ENCODE results near the gene GRHPR.

DNA sequence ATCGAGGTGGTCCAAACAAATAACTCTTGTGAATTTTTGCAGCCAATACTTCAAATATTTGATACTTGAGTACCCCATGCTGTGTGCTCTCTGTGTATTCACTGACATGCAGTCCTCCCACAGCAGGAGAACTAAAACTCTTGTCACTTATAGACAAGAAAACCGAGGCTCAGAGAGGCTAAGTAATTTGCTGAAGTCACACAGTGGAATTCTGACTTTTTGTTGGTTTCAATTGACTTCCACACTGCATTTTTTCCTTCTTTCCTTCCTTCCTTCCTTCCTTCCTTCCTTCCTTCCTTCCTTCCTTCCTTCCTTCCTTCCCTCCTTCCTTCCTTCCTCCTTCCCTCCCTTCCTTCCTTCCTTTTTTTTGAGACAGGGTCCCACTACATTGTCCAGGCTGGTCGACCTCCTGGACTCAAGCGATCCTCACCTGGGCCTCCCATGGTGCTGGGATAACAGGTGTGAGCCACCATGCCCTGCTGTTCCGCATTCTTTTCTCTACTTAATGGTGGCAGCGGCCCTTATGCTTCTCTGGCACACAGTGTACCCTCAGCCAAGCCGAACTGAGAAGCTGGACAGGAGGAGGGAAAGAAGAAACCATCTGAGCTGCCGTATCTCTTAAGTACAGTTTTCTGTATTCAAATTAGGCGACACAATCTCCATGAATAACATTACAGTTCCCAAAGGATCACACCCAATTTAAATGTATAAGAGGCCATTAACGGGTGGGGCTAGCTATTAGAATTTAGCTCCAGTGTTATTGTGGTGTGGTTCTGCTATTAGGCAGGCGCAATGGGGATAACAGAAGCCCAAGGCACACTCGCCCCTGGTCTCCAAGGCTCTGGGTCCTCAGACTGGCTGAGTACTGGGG is 38.4 kb upstream of the GRHPR start:
- TF ChIP-seq CTCF (IDR thresholded peaks at IDR 0.05; ENCODE audit: insufficient read depth, low read depth, low read length): no peak
- TF ChIP-seq EZH2 (IDR thresholded peaks at IDR 0.05; ENCODE audit: insufficient read depth, low read length): no peak

Measured in astrocyte (in vitro differentiated cells and primary cell).